Activated CD8-positive, alpha-beta memory T cell treated with anti-CD3 and anti-CD28 coated beads for 36 hours (primary cell): ENCODE measurements around the gene AP2S1. TPM values are rescaled to one million over a fixed set of nuclear protein-coding genes. Genes with fewer than 3 reads are reported as not detected.

Source experiments
- CTCF ChIA-PET: fragments of 350-600 bp; sonication (Branson Sonifier 250); formaldehyde crosslinking; loops from one replicate; lab custom pipeline; 2021; ENCODE audit warnings: antibody characterized with exemption; lab: Charles Lee
- POLR2A ChIA-PET: fragments of 350-600 bp; sonication (Branson Sonifier 250); formaldehyde crosslinking; loops from one replicate; lab custom pipeline; 2021; ENCODE audit warnings: antibody characterized with exemption; lab: Charles Lee
- total RNA-seq, 2 experiments: library from RNA; stranded (reverse); gene quantifications; one replicate each; pipeline ENCODE4 v1.2.3, GENCODE V29; 2021

Gene AP2S1
- total RNA-seq, 2 experiments from 2014 or later: 117 TPM

- POLR2A ChIA-PET: interaction anchor here (0.9 to 1.5 kb wide), 2 partner anchors 76 to 324 kb away, joined by 4 to 6 read pairs; partner anchors contain the start of gene ZC3H4
- CTCF ChIA-PET: interaction anchor here (0.5 to 1.6 kb wide), 5 partner anchors 12 to 224 kb away, joined by 3 to 6 read pairs (median 3); no protein-coding TSS in a partner anchor
These were observed 61.3 kb downstream of the AP2S1 start for GRCh38 chr19:46789371-46789770.

DNA sequence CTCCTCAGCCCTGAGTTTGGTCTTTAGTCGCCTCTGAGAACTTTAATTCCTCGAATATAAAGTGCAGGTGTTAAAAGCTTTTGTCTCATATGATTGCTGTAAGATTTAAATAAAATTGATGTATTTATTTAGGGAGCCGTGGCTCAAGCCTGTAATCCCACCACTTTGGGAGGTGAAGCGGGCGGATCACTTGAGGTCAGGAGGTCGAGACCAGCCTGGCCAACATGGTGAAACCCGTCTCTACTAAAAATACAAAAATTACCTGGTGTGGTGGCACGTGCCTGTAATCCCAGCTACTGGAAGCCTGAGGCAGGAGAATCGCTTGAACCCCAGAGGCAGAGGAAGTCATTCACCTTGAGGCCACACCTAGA is 61.7 kb downstream of the AP2S1 start:
- ChIA-PET POLR2A (interaction anchor here (0.5 to 1.5 kb wide), 9 partner anchors 19 to 772 kb away, joined by 3 to 11 read pairs (median 4); partner anchors contain the start of genes AP2S1 and ZC3H4), CTCF (interaction anchor here (1.0 to 1.6 kb wide), 4 partner anchors 12 to 224 kb away, joined by 3 to 6 read pairs (median 3); no protein-coding TSS in a partner anchor)

DNA sequence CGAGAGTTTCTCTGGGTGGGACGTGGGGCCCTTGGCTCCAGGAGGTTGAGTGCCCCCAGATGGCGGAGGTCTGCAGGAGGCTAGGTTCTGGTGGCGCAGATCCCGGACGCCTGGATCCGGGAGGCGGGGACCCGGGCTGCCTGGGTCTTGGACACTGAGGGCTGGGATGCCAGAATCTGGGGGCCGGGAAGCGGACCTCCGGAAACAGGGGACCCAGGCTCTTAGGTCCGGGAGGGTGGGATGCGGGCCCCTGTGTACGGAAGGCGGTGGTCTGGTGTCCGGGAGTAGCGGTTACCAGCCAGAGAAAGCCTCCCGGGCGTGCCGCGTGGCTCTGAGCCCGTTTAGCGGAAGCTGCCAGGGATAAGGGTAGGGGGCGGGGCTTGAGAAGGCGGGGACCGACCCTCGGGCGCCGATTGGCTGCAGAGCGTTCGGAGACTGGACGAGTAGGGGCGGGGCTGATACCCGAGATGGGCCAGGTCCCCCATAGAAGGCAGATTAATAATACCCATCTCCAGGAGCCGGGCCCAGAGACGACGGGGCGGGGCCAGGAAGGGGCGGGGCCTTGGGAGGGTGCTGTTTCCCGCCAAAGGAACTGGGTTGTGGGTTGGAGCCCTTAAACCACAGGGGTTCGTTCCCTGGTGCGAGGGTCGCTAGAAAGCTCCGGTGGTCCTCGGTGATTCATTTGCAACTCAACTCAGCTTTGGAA is 62.2 kb downstream of the AP2S1 start, which contains the start of gene SLC1A5:
Gene SLC1A5, minus strand, starts transcription at position 333 of the 706 bp plus-strand sequence. CDS start 629 bp downstream, outside the sequence.
- ChIA-PET CTCF (interaction anchor here (1.0 to 1.6 kb wide), 5 partner anchors 13 to 225 kb away, joined by 3 to 6 read pairs (median 3); no protein-coding TSS in a partner anchor), POLR2A (interaction anchor here (0.5 to 1.5 kb wide), 11 partner anchors 18 to 772 kb away, joined by 3 to 11 read pairs (median 4); partner anchors contain the start of genes AP2S1, DACT3 and ZC3H4)

Other genes with a start within 250 kb of the AP2S1 start
- 100 to 1,000 TPM; 454 to 460 TPM for gene CALM3, start 249.5 kb downstream of the AP2S1 start, total RNA-seq
- 10 to 100 TPM; 24.2 to 24.8 TPM for gene PTGIR, start 225.8 kb downstream of the AP2S1 start, total RNA-seq
- 10 to 100 TPM in 1 of 2 experiments, 1 to 10 TPM in 1; 8.6 to 12.2 TPM for gene GNG8, start 214.6 kb downstream of the AP2S1 start, total RNA-seq
- 1 to 10 TPM; 1.8 to 2.0 TPM for gene DACT3, start 189.7 kb downstream of the AP2S1 start, total RNA-seq
- gene PRKD2, start 133.7 kb downstream of the AP2S1 start, total RNA-seq: 10 to 100 TPM; 60.5 to 65.2 TPM
- 10 to 100 TPM; 17.8 to 18.9 TPM for gene FKRP, start 104.8 kb downstream of the AP2S1 start, total RNA-seq
- 10 to 100 TPM; 66.1 to 69.6 TPM for gene STRN4, start 104.4 kb downstream of the AP2S1 start, total RNA-seq
- 100 to 1,000 TPM; 438 to 447 TPM for gene SLC1A5, start 62.3 kb downstream of the AP2S1 start, total RNA-seq
- gene ARHGAP35, start 10.2 kb upstream of the AP2S1 start, total RNA-seq: 10 to 100 TPM; 22.9 to 23.4 TPM
- under 1 TPM; 0.59 to 0.65 TPM for gene NPAS1, start 169.0 kb upstream of the AP2S1 start, total RNA-seq
- gene TMEM160, start 197.8 kb upstream of the AP2S1 start, total RNA-seq: 10 to 100 TPM; 55.9 to 62.2 TPM